AG09309 (cell line): ENCODE data around the gene DMKN.

Source experiments
- DNase-seq: peaks from one replicate; pipeline ENCODE4 v3.0.0-alpha.2; 2010; ENCODE audit warnings: low read depth
- H3K4me3 ChIP-seq: 2 replicates; pipeline ENCODE4 v1.5.1; 2011; ENCODE audit warnings: mild to moderate bottlenecking, low read depth, low read length, moderate library complexity; ENCODE audit not compliant: control insufficient read depth
- CTCF ChIP-seq: IDR thresholded peaks from 2 replicates; pipeline ENCODE4 v1.5.1; 2011; ENCODE audit warnings: mild to moderate bottlenecking, low read depth, low read length, inconsistent platforms; ENCODE audit not compliant: insufficient read depth, control insufficient read depth; ENCODE audit errors: missing control alignments

Gene DMKN

GRCh38 chr19:35509018-35509652 lies 4.3 kb downstream of the DMKN start:
- DNase-seq, result no peak
- TF ChIP-seq CTCF, result no peak
- H3K4me3 ChIP-seq, result no peak overlapping the region

GRCh38 chr19:35508129-35508528 lies 5.3 kb downstream of the DMKN start:
- no peak for DNase-seq
- no peak overlapping the region for H3K4me3 ChIP-seq
- no peak for TF ChIP-seq CTCF

- TF ChIP-seq CTCF, result no peak
- DNase-seq, result no peak
- H3K4me3 ChIP-seq, result no peak overlapping the region
Measured at GRCh38 chr19:35507561-35507960, 5.9 kb downstream of the DMKN start.

- no peak for DNase-seq
- no peak overlapping the region for H3K4me3 ChIP-seq
- no peak for TF ChIP-seq CTCF
Measured at GRCh38 chr19:35506011-35506410, 7.4 kb downstream of the DMKN start.

GRCh38 chr19:35502751-35503150 lies 10.7 kb downstream of the DMKN start:
- no peak for DNase-seq
- no peak overlapping the region for H3K4me3 ChIP-seq
- TF ChIP-seq CTCF, result no peak

GRCh38 chr19:35501684-35502083 lies 11.8 kb downstream of the DMKN start:
- H3K4me3 ChIP-seq, result no peak overlapping the region
- no peak for DNase-seq
- no peak for TF ChIP-seq CTCF

GRCh38 chr19:35500611-35501010 lies 12.8 kb downstream of the DMKN start:
- TF ChIP-seq CTCF, result no peak
- no peak for DNase-seq

More at GRCh38 chr19:35500611-35501010, 12.8 kb downstream of the DMKN start:
- H3K4me3 ChIP-seq, result no peak overlapping the region
